SK-N-MC (cell line): ENCODE measurements around the gene AMER3.

Experiments used
- EZH2 ChIP-seq: fragments of 200-600 bp; sonication (generic); IDR thresholded peaks from one replicate; pipeline ENCODE4 v1.6.1; 2017; ENCODE audit warnings: antibody characterized with exemption
- FOXP2 ChIP-seq: optimal IDR thresholded peaks from 2 replicates; pipeline ENCODE3; 2011; ENCODE audit warnings: mild to moderate bottlenecking, moderate library complexity; ENCODE audit not compliant: insufficient read depth; ENCODE audit errors: extremely low read length, control extremely low read depth
- POLR2AphosphoS5 ChIP-seq: IDR thresholded peaks from 2 replicates; pipeline ENCODE4 v1.6.1; 2012; ENCODE audit warnings: mild to moderate bottlenecking, low read depth, low read length, borderline replicate concordance

- TF ChIP-seq POLR2AphosphoS5 (no peak), EZH2 (no peak), FOXP2 (no peak)
These were observed 35.7 kb downstream of the AMER3 start for GRCh38 chr2:130790804-130791616.
